WTC11 (cell line): ENCODE data around the gene EAF1. TPM values are rescaled to one million over a fixed set of nuclear protein-coding genes. Genes with fewer than 3 reads are reported as not detected.

Experiments
- ATAC-seq: fragments of 200-7000 bp; cut with Tn5 transposase; 2 replicates; pipeline ENCODE4 v1.10.0; 2021; ENCODE audit warnings: mild to moderate bottlenecking, moderate library complexity
- CTCF ChIA-PET: fragments of 300-600 bp; sonication (Branson Sonifier 250); formaldehyde crosslinking; loops from one replicate; lab custom pipeline; 2021; ENCODE audit warnings: antibody characterized with exemption; lab: Charles Lee
- POLR2A ChIA-PET: fragments of 350-600 bp; sonication (Branson Sonifier 250); formaldehyde crosslinking; loops from one replicate; lab custom pipeline; 2021; ENCODE audit warnings: antibody characterized with exemption; lab: Charles Lee
- DNase-seq: peaks from one replicate; pipeline ENCODE4 v3.0.0; 2021; ENCODE audit warnings: low spot score
- H3K27ac Mint-ChIP-seq: 2 replicates; pipeline ENCODE4 v1.8.0; 2021; ENCODE audit warnings: mixed read lengths
- H3K27me3 Mint-ChIP-seq: 2 replicates; pipeline ENCODE4 v1.8.0; 2021; ENCODE audit warnings: low read depth, mild to moderate bottlenecking, moderate library complexity, mixed read lengths
- H3K36me3 Mint-ChIP-seq: 2 replicates; pipeline ENCODE4 v1.8.0; 2021; ENCODE audit warnings: mixed read lengths
- H3K4me1 Mint-ChIP-seq: 2 replicates; pipeline ENCODE4 v1.8.0; 2022; ENCODE audit warnings: mixed read lengths
- H3K4me3 Mint-ChIP-seq: 2 replicates; pipeline ENCODE4 v1.8.0; 2021; ENCODE audit warnings: mild to moderate bottlenecking, moderate library complexity, mixed read lengths
- H3K9me3 Mint-ChIP-seq: 2 replicates; pipeline ENCODE4 v1.8.0; 2021; ENCODE audit warnings: mixed read lengths
- AFF4 ChIP-seq: sonication (generic); formaldehyde crosslinking; IDR thresholded peaks from 2 replicates; pipeline ENCODE4 v1.8.1; 2023; ENCODE audit warnings: mild to moderate bottlenecking, missing genetic modification reagents, borderline replicate concordance
- ATF3 ChIP-seq: sonication (generic); formaldehyde crosslinking; conservative IDR thresholded peaks from 2 replicates; pipeline ENCODE4 v1.8.1; 2022; ENCODE audit warnings: mild to moderate bottlenecking, missing genetic modification reagents
- CDX4 ChIP-seq: fragments of 250-450 bp; sonication (Bioruptor Pico); IDR thresholded peaks from 2 replicates; pipeline ENCODE4 v1.9.0; 2021; ENCODE audit warnings: moderate library complexity, mild to moderate bottlenecking, inconsistent platforms, borderline replicate concordance
- CREB1 ChIP-seq: sonication (generic); formaldehyde crosslinking; IDR thresholded peaks from 2 replicates; pipeline ENCODE4 v1.8.0; 2023; ENCODE audit warnings: mild to moderate bottlenecking, missing genetic modification reagents
- CTCF ChIP-seq: fragments of 200-600 bp; IDR thresholded peaks from 2 replicates; pipeline ENCODE4 v1.8.0; 2022; ENCODE audit warnings: antibody characterized with exemption
- E2F5 ChIP-seq: sonication (generic); formaldehyde crosslinking; IDR thresholded peaks from 2 replicates; pipeline ENCODE4 v1.8.1; 2022; ENCODE audit warnings: mild to moderate bottlenecking, moderate library complexity, missing genetic modification reagents
- EMX1 ChIP-seq: fragments of 250-450 bp; sonication (Bioruptor Pico); IDR thresholded peaks from 2 replicates; pipeline ENCODE4 v1.8.0; 2021; ENCODE audit warnings: mild to moderate bottlenecking
- ERG ChIP-seq: fragments of 250-450 bp; sonication (Bioruptor Pico); IDR thresholded peaks from 2 replicates; pipeline ENCODE4 v1.8.0; 2021; ENCODE audit warnings: mild to moderate bottlenecking
- ESRRA ChIP-seq: sonication (generic); formaldehyde crosslinking; IDR thresholded peaks from 2 replicates; pipeline ENCODE4 v1.8.1; 2022; ENCODE audit warnings: mild to moderate bottlenecking, missing genetic modification reagents, borderline replicate concordance
- FOXJ3 ChIP-seq: sonication (generic); formaldehyde crosslinking; IDR thresholded peaks from 2 replicates; pipeline ENCODE4 v1.9.0; 2021; ENCODE audit warnings: missing genetic modification reagents, mild to moderate bottlenecking, borderline replicate concordance
- GTF2I ChIP-seq: fragments of 250-450 bp; sonication (Bioruptor Pico); conservative IDR thresholded peaks from 2 replicates; pipeline ENCODE4 v1.4.0; 2021; ENCODE audit warnings: mild to moderate bottlenecking
- JAZF1 ChIP-seq: fragments of 250-450 bp; sonication (Bioruptor Pico); IDR thresholded peaks from 2 replicates; pipeline ENCODE4 v1.9.0; 2021; ENCODE audit warnings: moderate library complexity, mild to moderate bottlenecking, inconsistent platforms
- KAT7 ChIP-seq: sonication (generic); formaldehyde crosslinking; IDR thresholded peaks from 2 replicates; pipeline ENCODE4 v1.8.1; 2023; ENCODE audit warnings: missing genetic modification reagents, mild to moderate bottlenecking, borderline replicate concordance
- MXD4 ChIP-seq: fragments of 250-450 bp; sonication (Bioruptor Pico); IDR thresholded peaks from 2 replicates; pipeline ENCODE4 v1.8.0; 2021; ENCODE audit warnings: mild to moderate bottlenecking, moderate library complexity, borderline replicate concordance
- NR1H2 ChIP-seq: sonication (generic); formaldehyde crosslinking; IDR thresholded peaks from 2 replicates; pipeline ENCODE4 v1.9.0; 2021; ENCODE audit warnings: mild to moderate bottlenecking, moderate library complexity, missing genetic modification reagents
- OVOL2 ChIP-seq: fragments of 250-450 bp; sonication (Bioruptor Pico); IDR thresholded peaks from 2 replicates; pipeline ENCODE4 v1.9.0; 2021; ENCODE audit warnings: mild to moderate bottlenecking, borderline replicate concordance
- PREB ChIP-seq: sonication (generic); formaldehyde crosslinking; IDR thresholded peaks from 2 replicates; pipeline ENCODE4 v1.8.1; 2022; ENCODE audit warnings: mild to moderate bottlenecking, missing genetic modification reagents, moderate library complexity, borderline replicate concordance
- TCF7 ChIP-seq: sonication (generic); formaldehyde crosslinking; IDR thresholded peaks from 2 replicates; pipeline ENCODE4 v1.8.0; 2022; ENCODE audit warnings: mild to moderate bottlenecking, low read depth, missing genetic modification reagents, moderate library complexity
- TEAD1 ChIP-seq: sonication (generic); formaldehyde crosslinking; IDR thresholded peaks from 2 replicates; pipeline ENCODE4 v1.8.0; 2022; ENCODE audit warnings: mild to moderate bottlenecking, missing genetic modification reagents
- ZBTB21 ChIP-seq: sonication (generic); formaldehyde crosslinking; IDR thresholded peaks from 2 replicates; pipeline ENCODE4 v1.8.1; 2023; ENCODE audit warnings: mild to moderate bottlenecking, missing genetic modification reagents, borderline replicate concordance
- ZNF416 ChIP-seq: fragments of 250-450 bp; sonication (Bioruptor Pico); IDR thresholded peaks from 2 replicates; pipeline ENCODE4 v1.9.0; 2021; ENCODE audit warnings: mild to moderate bottlenecking, inconsistent platforms
- total RNA-seq: library from RNA; stranded (reverse); gene quantifications from 3 replicates; pipeline ENCODE4 v1.2.3, GENCODE V29; 2021

EAF1 gene
- total RNA-seq, 1 experiment from 2014 or later = 25.4 TPM

- no peak for TF ChIP-seq EMX1 (CRISPR knock-in tag)
- TF ChIP-seq FOXJ3 (CRISPR knock-in tag) = no peak
- no peak for TF ChIP-seq CTCF
- TF ChIP-seq ERG (CRISPR knock-in tag) = no peak
- TF ChIP-seq JAZF1 (CRISPR knock-in tag) = no peak
- no peak for TF ChIP-seq TCF7
- no peak for TF ChIP-seq ATF3 (CRISPR knock-in tag)
- TF ChIP-seq GTF2I = no peak
- TF ChIP-seq ZNF416 (CRISPR knock-in tag) = no peak
- TF ChIP-seq CREB1 = no peak
Measured at GRCh38 chr3:15404767-15405166, 22.6 kb upstream of the EAF1 start (continued).

GRCh38 chr3:15405448-15406050, 21.8 kb upstream of the EAF1 start:
- Mint-ChIP-seq H3K27me3 (no peaks in the 10 kb centered on the region), H3K9me3 (no peaks in the 10 kb centered on the region), H3K27ac (no peak overlapping the region), H3K36me3 (peaks cover 3% of the 10 kb centered on the region), H3K4me3 (no peak overlapping the region), H3K4me1 (no peaks in the 10 kb centered on the region)
- DNase-seq (no peak), ATAC-seq (peak; percentile 69)
- ChIA-PET POLR2A (interaction anchor here (0.6 kb wide), 1 partner anchor 146 kb away, joined by 3 read pairs; no protein-coding TSS in a partner anchor), CTCF (interaction anchor here (0.5 to 2.2 kb wide), 45 partner anchors 14 to 354 kb away, joined by 3 to 76 read pairs (median 4); partner anchors contain the start of genes CAPN7, HACL1, RBSN and SH3BP5)
- TF ChIP-seq CREB1 (no peak), ESRRA (no peak), E2F5 (no peak), OVOL2 (CRISPR knock-in tag) (no peak), ZBTB21 (CRISPR knock-in tag) (no peak), CTCF (no peak)

- no peaks in the 10 kb centered on the region for H3K9me3 Mint-ChIP-seq
- no peak overlapping the region for H3K4me3 Mint-ChIP-seq
- H3K36me3 Mint-ChIP-seq = peaks cover 25% of the 10 kb centered on the region
- no peaks in the 10 kb centered on the region for H3K4me1 Mint-ChIP-seq
- ATAC-seq (no peak), DNase-seq (no peak)
- H3K27ac Mint-ChIP-seq = no peak overlapping the region
- POLR2A ChIA-PET = no interaction called here
- no peaks in the 10 kb centered on the region for H3K27me3 Mint-ChIP-seq
- CTCF ChIA-PET = interaction anchor here (1.2 kb wide), 1 partner anchor 141 kb away, joined by 4 read pairs; no protein-coding TSS in a partner anchor
- TF ChIP-seq TEAD1 (CRISPR knock-in tag) = no peak
- TF ChIP-seq ZBTB21 (CRISPR knock-in tag) = no peak
- TF ChIP-seq CDX4 (CRISPR knock-in tag) = no peak
- no peak for TF ChIP-seq NR1H2 (CRISPR knock-in tag)
- no peak for TF ChIP-seq PREB (CRISPR knock-in tag)
- no peak for TF ChIP-seq KAT7 (CRISPR knock-in tag)
- TF ChIP-seq FOXJ3 (CRISPR knock-in tag) = no peak
- TF ChIP-seq AFF4 (CRISPR knock-in tag) = no peak
- TF ChIP-seq MXD4 (CRISPR knock-in tag) = no peak
Measured at GRCh38 chr3:15409239-15409638, 18.2 kb upstream of the EAF1 start.
